NCI-H2196 treated with DMSO at 0.1 percent for 48 hours (cell line): ENCODE data around the gene TACC2.
"Not testable (repeated sequence)": the region's sequence is repeated elsewhere in the genome, so short reads cannot be mapped to it uniquely, and the experiment has no call there.

Experiments
- DNase-seq: peaks from one replicate; lab custom pipeline; 2025; ENCODE audit not compliant: unreplicated experiment; lab: John Stamatoyannopoulos, UW

The TACC2 gene

DNA sequence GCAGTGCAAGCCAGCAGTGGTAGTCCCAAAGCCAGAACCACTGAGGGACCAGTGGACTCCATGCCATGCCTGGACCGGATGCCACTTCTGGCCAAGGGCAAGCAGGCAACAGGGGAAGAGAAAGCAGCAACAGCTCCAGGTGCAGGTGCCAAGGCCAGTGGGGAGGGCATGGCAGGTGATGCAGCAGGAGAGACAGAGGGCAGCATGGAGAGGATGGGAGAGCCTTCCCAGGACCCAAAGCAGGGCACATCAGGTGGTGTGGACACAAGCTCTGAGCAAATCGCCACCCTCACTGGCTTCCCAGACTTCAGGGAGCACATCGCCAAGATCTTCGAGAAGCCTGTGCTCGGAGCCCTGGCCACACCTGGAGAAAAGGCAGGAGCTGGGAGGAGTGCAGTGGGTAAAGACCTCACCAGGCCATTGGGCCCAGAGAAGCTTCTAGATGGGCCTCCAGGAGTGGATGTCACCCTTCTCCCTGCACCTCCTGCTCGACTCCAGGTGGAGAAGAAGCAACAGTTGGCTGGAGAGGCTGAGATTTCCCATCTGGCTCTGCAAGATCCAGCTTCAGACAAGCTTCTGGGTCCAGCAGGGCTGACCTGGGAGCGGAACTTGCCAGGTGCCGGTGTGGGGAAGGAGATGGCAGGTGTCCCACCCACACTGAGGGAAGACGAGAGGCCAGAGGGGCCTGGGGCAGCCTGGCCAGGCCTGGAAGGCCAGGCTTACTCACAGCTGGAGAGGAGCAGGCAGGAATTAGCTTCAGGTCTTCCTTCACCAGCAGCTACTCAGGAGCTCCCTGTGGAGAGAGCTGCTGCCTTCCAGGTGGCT lies 97.7 kb downstream of the TACC2 start:
- DNase-seq: no peak

DNA sequence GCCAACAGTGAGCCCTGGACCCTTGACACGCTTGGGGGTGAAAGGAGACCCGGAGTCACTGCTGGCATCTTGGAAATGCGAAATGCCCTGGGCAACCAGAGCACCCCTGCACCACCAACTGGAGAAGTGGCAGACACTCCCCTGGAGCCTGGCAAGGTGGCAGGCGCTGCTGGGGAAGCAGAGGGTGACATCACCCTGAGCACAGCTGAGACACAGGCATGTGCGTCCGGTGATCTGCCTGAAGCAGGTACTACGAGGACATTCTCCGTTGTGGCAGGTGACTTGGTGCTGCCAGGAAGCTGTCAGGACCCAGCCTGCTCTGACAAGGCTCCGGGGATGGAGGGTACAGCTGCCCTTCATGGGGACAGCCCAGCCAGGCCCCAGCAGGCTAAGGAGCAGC lies 98.5 kb downstream of the TACC2 start:
- DNase-seq: no peak

- DNase-seq: no peak
These were observed 100.5 kb downstream of the TACC2 start for GRCh38 chr10:122089311-122090017.

DNA sequence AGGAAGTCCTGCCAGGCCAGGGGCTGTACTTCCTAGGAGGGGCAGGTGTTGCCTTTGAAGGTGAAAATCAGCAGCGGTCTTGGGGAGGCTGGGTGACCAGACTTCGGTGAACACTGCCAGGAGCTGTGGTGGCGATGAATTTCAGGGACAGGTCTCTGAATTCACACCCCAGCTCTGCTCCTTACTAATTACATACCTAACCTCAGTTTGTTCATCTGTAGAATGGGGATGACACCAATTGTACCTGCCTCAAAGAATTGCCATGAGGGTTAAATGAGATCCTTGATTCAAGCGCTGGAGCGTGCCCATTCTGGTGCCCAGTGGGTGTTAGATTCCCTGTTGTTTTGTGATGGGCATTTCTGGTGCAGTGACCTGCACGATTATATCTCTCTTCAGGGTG lies 102.8 kb downstream of the TACC2 start:
- DNase-seq: no peak

DNA sequence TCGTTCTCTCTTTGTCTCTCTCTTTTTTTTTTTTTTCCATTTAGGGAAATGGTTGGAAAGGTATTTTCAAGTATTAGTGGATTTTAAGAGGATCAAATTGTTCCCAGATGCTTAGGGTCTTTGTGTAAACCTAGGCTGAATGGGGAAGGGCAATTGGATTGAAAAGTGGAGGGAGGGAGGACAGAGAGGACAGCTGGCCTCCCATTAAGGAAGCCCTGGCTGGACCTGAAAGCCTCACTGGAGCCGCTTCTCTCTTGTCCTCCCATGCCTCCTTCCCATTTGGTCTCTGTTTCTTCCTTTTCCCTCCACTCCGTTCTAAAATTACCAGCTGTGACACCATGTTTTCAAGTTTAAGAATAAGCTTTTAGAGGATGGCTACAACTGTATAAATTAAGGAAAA lies 104.1 kb downstream of the TACC2 start:
- DNase-seq: no peak

GRCh38 chr10:122096181-122096580 lies 107.2 kb downstream of the TACC2 start:
- not testable (repeated sequence) for DNase-seq

DNA sequence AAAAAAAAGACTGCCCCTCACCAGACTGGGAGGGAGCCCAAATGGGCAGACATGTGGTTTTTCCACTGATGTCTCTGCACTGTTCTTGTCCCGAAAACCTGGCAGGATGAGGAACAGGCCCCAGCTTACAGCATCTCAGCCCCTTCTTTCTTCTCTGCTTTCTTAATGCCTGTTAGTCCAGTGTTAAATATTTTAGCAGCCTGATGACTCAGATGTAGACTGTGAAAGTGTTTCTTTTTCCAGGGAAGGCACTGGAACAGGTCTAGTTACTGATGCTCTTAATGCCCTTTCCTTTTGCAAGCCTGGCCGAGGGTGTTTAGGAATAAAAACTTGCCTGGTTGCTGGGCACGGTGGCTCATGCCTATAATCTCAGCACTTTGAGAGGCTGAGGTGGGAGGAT lies 107.7 kb downstream of the TACC2 start:
- no peak for DNase-seq

- DNase-seq: no peak
These were observed 109.0 kb downstream of the TACC2 start for GRCh38 chr10:122097935-122098334.

DNA sequence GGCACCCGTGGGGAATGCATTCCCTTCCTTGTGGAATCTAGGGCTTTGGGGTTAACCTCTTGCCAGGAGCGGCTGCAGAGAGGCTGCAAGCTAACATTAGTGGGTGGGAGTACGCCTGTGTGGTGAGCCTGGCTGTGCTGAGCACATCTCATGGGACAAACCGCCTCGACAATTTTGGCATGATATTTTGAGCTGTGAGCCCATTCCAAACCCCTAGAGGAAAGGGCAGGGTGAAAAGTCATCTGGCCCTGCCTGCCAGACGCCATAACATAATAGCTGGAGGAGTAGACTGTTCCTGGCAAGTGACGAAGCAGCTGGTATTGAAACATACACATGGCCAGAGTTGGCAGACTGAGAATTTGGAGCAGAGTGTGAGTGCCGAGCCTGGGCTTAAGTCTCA lies 110.0 kb downstream of the TACC2 start:
- no peak for DNase-seq

DNA sequence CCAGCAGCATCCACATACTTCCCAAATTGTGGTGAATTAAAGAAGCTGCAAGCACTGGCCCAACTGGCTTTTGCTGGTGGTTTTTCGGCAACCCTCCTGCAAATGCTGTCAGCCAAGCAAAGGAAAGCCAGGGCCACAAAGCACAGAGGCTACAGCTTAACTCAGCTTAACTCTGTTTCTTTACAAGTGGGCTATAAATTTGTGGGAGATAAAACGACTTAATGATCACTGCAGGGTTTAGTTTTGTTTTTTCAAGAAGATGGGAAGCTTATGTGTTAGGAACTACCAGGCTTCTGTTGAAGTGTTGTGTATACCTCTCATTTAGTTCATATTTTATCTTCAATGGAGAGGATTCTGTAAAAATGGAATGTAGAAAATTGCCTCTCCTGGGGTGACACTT lies 110.6 kb downstream of the TACC2 start:
- no peak for DNase-seq

- no peak for DNase-seq
These were observed 113.3 kb downstream of the TACC2 start for GRCh38 chr10:122102146-122102868.

GRCh38 chr10:122102869-122103525 lies 114.0 kb downstream of the TACC2 start:
- no peak for DNase-seq

- DNase-seq: no peak
These were observed 114.6 kb downstream of the TACC2 start for GRCh38 chr10:122103592-122103991.

GRCh38 chr10:122108786-122109185 lies 119.8 kb downstream of the TACC2 start:
- DNase-seq: not testable (repeated sequence)

GRCh38 chr10:122112021-122112616 lies 123.2 kb downstream of the TACC2 start:
- no peak for DNase-seq

GRCh38 chr10:122112625-122113160 lies 123.7 kb downstream of the TACC2 start:
- peak; percentile 23 for DNase-seq

DNA sequence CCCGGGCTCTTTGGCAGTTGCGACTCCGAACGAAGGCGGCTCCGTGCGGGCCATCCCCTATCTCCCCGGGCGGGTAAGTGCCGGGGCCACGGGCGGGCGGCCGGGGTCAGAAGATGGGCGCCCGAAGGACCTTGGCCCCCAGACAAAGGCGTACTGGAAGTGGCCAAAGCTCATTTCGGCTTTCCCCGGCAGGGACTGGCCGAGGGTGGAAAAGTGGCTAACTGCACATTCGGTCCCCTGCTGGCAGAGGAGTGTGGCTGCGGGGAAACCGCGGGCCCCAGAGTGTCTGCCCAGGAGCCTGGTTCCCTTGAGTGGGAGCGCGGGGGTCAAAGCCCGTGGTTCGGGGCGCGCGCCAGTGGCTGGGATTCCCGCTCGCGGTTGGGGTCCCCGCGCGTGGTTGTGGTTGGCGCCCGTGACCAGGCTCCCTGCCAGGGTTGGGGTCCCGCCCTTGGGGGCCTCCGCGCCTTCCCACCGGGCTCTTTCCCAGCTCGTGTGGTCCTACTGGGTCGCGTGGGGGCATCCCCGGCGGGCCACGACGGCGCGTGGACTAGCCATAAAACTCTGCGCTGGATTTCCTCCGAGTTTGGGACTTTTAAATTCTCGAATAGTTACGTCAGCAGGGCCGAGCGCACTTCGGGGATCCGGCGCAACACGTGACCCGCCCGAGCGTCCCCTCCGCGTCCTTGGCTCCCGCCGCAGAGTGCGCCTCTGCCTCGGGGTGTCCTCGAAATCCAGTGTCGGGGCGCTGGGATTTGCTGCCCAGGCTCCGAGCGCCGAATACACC lies 124.4 kb downstream of the TACC2 start:
- no peak for DNase-seq

DNA sequence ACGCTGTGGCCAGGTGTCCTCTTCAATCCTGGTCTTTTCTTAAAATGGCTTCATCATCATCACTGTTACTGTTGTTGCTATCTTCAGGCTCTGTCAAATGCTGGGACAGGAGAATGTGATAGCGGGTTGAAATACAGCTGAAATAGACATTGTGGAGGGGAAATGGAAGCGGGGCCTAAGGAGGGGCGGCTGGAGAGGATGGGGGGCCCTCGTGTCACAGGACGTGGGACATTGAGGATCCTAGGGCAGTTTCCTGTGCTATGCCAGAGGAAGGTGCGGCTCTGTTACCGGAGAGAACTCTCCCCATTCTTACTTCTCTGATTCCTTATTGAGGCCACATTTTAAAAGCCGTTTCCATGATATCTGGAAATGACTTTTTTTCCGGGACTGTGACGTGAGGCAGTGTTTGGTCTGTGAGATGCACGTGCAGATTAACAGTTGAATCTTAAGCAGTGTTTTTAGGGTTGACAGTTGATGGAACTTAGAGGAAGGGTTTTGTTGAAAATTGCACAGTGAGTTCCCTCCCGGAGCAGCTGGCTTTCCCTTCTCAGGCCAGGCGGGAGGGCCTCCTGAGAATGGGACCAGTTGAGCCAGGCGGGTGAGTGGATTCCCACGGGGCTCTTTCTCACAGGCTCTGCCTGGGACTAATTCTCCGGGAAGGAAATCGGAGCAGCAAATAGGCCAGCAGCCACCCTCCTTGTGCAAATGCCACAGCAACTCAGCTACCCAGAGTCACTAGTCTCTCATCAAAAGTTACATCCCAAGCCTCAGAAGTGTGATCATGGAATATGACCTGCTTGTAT lies 125.2 kb downstream of the TACC2 start:
- no peak for DNase-seq

DNA sequence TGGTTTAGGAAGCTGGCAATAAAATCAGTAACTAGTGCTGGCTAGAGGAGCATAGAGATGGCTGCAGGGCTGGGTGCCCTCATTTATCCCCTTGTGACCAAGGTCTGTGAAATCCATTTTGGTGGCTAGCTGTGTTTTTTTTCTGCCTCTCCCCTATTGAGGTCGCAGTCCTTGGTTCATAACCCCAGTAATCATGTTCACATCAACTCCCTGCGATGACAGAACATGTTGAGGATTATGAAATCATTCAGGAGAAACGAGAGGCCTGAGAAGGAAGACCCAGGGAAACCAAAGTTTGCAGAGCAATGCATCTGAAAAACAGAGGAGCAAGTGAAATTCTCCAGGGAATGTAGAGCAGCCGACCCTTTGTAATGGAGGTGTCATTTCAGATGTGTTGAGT lies 126.9 kb downstream of the TACC2 start:
- no peak for DNase-seq
